ENCODE data around the gene PLD5. TPM values are rescaled to one million over a fixed set of nuclear protein-coding genes. Genes with fewer than 3 reads are reported as not detected.
"Not testable (repeated sequence)": the region's sequence is repeated elsewhere in the genome, so short reads cannot be mapped to it uniquely, and the experiment has no call there.

PLD5 gene
- total RNA-seq, 1 experiment from 2014 or later: not detected

GRCh38 chr1:242219905-242220304 lies 304.6 kb downstream of the PLD5 start:
- TF ChIP-seq CTCF (conservative IDR thresholded peaks at IDR 0.05; ENCODE audit: low read depth, low read length) (no peak), EZH2 (IDR thresholded peaks at IDR 0.05; ENCODE audit: low read length, unreplicated experiment) (no peak)
- Histone ChIP-seq H3K27me3 (ENCODE audit: low read length) (no peaks in the 10 kb centered on the region), H3K4me2 (ENCODE audit: low read length) (no peak overlapping the region), H4K20me1 (ENCODE audit: low read length) (no peaks in the 10 kb centered on the region), H3K9me2 (replicated peaks; ENCODE audit: low read length) (0 out of 2 replicates have a peak, but pooled peaks cover 4% of the 10 kb centered on the region), H2AFZ (ENCODE audit: low read length) (no peak overlapping the region), H3K36me3 (ENCODE audit: low read depth, low read length) (peaks cover 3% of the 10 kb centered on the region; the same call in 1 of the 2 replicates), H3K27ac (ENCODE audit: low read length) (no peak overlapping the region), H3K9me3 (ENCODE audit: low read length) (peaks cover 7% of the 10 kb centered on the region), H3K9ac (ENCODE audit: low read length) (no peak overlapping the region), H3F3A (ENCODE audit: low read length, unreplicated experiment) (peaks cover under 1% of the 10 kb centered on the region), H3K4me1 (ENCODE audit: insufficient read depth, low read length) (peaks cover 7% of the 10 kb centered on the region), H3K4me3 (ENCODE audit: low read length) (no peak overlapping the region), H3K79me2 (ENCODE audit: low read length) (no peaks in the 10 kb centered on the region)
- intact Hi-C loops (cut with micrococcal nuclease): no loop called here
- DNase-seq (no peak), ATAC-seq (no peak)
- CTCF ChIA-PET: no interaction called here
- POLR2A ChIA-PET (ENCODE audit: unreplicated experiment): no interaction called here
- no TSS peak for BruUV-seq (replicated peaks)

GRCh38 chr1:242219298-242219901 lies 305.1 kb downstream of the PLD5 start:
- ATAC-seq: no peak
- peaks cover 7% of the 10 kb centered on the region for H3K9me3 ChIP-seq (ENCODE audit: low read length)
- DNase-seq: peak; percentile 32
- peaks cover 3% of the 10 kb centered on the region; the same call in 1 of the 2 replicates for H3K36me3 ChIP-seq (ENCODE audit: low read depth, low read length)
- no peak overlapping the region for H3K27ac ChIP-seq (ENCODE audit: low read length)
- BruUV-seq (replicated peaks): no TSS peak
- H3K4me1 ChIP-seq (ENCODE audit: insufficient read depth, low read length): peaks cover 2% of the 10 kb centered on the region
- H3K9me2 ChIP-seq (replicated peaks; ENCODE audit: low read length): 0 out of 2 replicates have a peak, but pooled peaks cover 4% of the 10 kb centered on the region
- H3F3A ChIP-seq (ENCODE audit: low read length, unreplicated experiment): no peaks in the 10 kb centered on the region
- CTCF ChIA-PET: no interaction called here
- H3K4me3 ChIP-seq (ENCODE audit: low read length): no peak overlapping the region
- H2AFZ ChIP-seq (ENCODE audit: low read length): no peak overlapping the region
- no peaks in the 10 kb centered on the region for H3K27me3 ChIP-seq (ENCODE audit: low read length)
- no peaks in the 10 kb centered on the region for H3K79me2 ChIP-seq (ENCODE audit: low read length)
- H4K20me1 ChIP-seq (ENCODE audit: low read length): no peaks in the 10 kb centered on the region
- no peak overlapping the region for H3K9ac ChIP-seq (ENCODE audit: low read length)
- TF ChIP-seq CTCF (conservative IDR thresholded peaks at IDR 0.05; ENCODE audit: low read depth, low read length) (no peak), EZH2phosphoT487 (IDR thresholded peaks at IDR 0.05; ENCODE audit: borderline replicate concordance, low read length) (no peak), EZH2 (IDR thresholded peaks at IDR 0.05; ENCODE audit: low read length, unreplicated experiment) (no peak)
- no peak overlapping the region for H3K4me2 ChIP-seq (ENCODE audit: low read length)
- POLR2A ChIA-PET (ENCODE audit: unreplicated experiment): no interaction called here
- intact Hi-C loops (cut with micrococcal nuclease): no loop called here

DNA sequence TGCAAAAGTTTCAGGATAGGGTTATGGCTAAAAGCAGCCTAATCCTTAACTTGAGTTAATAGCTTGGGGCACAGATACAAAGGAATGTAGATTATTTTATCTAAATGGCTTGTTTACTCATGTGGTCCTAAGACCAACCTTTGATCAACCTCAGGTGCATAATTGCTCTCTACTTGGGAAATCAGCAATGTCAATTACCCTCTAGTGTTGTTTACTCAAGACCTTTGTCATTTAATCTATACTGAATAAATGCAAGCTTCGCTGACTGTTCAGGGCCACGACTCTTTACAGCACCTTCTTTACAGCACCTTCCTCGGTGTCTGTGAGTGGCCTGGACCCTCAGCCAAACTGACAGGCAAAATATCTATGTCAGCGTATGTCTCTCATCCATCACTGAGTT lies 308.1 kb downstream of the PLD5 start:
- no TSS peak for BruUV-seq (replicated peaks)
- intact Hi-C loops (cut with micrococcal nuclease): no loop called here
- ATAC-seq (no peak), DNase-seq (no peak)
- Histone ChIP-seq H3K27me3 (ENCODE audit: low read length) (no peaks in the 10 kb centered on the region), H3F3A (ENCODE audit: low read length, unreplicated experiment) (no peaks in the 10 kb centered on the region), H3K4me2 (ENCODE audit: low read length) (no peak overlapping the region), H2AFZ (ENCODE audit: low read length) (no peak overlapping the region), H3K9me2 (replicated peaks; ENCODE audit: low read length) (0 out of 2 replicates have a peak, but pooled peaks cover 4% of the 10 kb centered on the region), H3K4me1 (ENCODE audit: insufficient read depth, low read length) (no peaks in the 10 kb centered on the region), H3K79me2 (ENCODE audit: low read length) (no peaks in the 10 kb centered on the region), H3K27ac (ENCODE audit: low read length) (no peak overlapping the region), H3K9ac (ENCODE audit: low read length) (no peak overlapping the region), H3K4me3 (ENCODE audit: low read length) (no peak overlapping the region), H4K20me1 (ENCODE audit: low read length) (no peaks in the 10 kb centered on the region), H3K9me3 (ENCODE audit: low read length) (peaks cover 7% of the 10 kb centered on the region), H3K36me3 (ENCODE audit: low read depth, low read length) (peaks cover 3% of the 10 kb centered on the region; the same call in 1 of the 2 replicates)
- ChIA-PET POLR2A (ENCODE audit: unreplicated experiment) (no interaction called here), CTCF (no interaction called here)
- TF ChIP-seq CTCF (conservative IDR thresholded peaks at IDR 0.05; ENCODE audit: low read depth, low read length) (no peak), EZH2 (IDR thresholded peaks at IDR 0.05; ENCODE audit: low read length, unreplicated experiment) (no peak), EZH2phosphoT487 (IDR thresholded peaks at IDR 0.05; ENCODE audit: borderline replicate concordance, low read length) (no peak)

DNA sequence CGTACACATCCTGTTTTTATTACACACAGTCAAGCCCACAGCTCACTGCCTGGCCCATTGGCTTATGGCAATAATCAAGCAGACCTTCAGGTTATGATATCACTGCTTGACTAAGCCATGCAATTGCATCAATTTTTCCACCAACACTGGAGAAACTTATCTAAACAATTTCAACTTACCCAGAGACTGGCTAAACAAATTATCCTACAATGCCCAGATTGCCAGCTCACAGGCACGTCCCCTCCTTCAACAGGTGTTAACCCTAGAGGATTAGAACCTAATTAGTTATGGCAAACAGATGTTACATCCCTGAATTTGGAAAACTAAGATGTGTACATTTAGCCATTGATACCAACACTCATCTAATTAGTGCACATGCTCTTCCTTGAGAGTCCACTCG lies 310.0 kb downstream of the PLD5 start:
- CTCF ChIA-PET; H3F3A ChIP-seq (ENCODE audit: low read length, unreplicated experiment); H3K4me2 ChIP-seq (ENCODE audit: low read length); H3K36me3 ChIP-seq (ENCODE audit: low read depth, low read length); intact Hi-C loops (cut with micrococcal nuclease); H3K4me1 ChIP-seq (ENCODE audit: insufficient read depth, low read length); H2AFZ ChIP-seq (ENCODE audit: low read length); BruUV-seq (replicated peaks); H3K79me2 ChIP-seq (ENCODE audit: low read length); H3K9me2 ChIP-seq (replicated peaks; ENCODE audit: low read length); H3K9me3 ChIP-seq (ENCODE audit: low read length); H4K20me1 ChIP-seq (ENCODE audit: low read length); H3K27me3 ChIP-seq (ENCODE audit: low read length); POLR2A ChIA-PET (ENCODE audit: unreplicated experiment); DNase-seq; H3K9ac ChIP-seq (ENCODE audit: low read length); H3K27ac ChIP-seq (ENCODE audit: low read length); ATAC-seq; H3K4me3 ChIP-seq (ENCODE audit: low read length): not testable (repeated sequence)

Data from PC-3 (cell line).